GM12878 (cell line): ENCODE data around the gene RALGAPA2.

ENCODE experiments used
- BHLHE40 ChIP-seq, 2 experiments: fragments of 450-650 bp in 1 of 2; IDR thresholded peaks; 2 replicates each; pipeline ENCODE4 v1.6.1; 2011 to 2017; ENCODE audit warnings: low read depth in 2 of 2, borderline replicate concordance in 1 of 2, improper control_type of control experiment in 1 of 2, low read length in 1 of 2, mild to moderate bottlenecking in 1 of 2
- CTCF ChIP-seq, 3 experiments: IDR thresholded peaks in 2 of 3; conservative IDR thresholded peaks in 1 of 3; 2 replicates each; pipeline ENCODE4 v1.5.1; 2011; ENCODE audit warnings: low read depth in 3 of 3, low read length in 3 of 3, mild to moderate bottlenecking in 3 of 3, control low read depth in 2 of 3, moderate library complexity in 2 of 3, inconsistent platforms in 1 of 3, mixed read lengths in 1 of 3; ENCODE audit not compliant: control insufficient read depth in 2 of 3, insufficient read depth in 1 of 3; ENCODE audit errors: extremely low read depth in 1 of 3
- EP300 ChIP-seq, 2 experiments: fragments of 150-350 bp in 1 of 2; IDR thresholded peaks; 2 replicates each; pipeline ENCODE4 v1.6.1; 2011 to 2012; ENCODE audit warnings: low read depth in 2 of 2, low read length in 2 of 2, borderline replicate concordance in 1 of 2, improper control_type of control experiment in 1 of 2, inconsistent platforms in 1 of 2; ENCODE audit not compliant: control insufficient read depth in 1 of 2
- GABPA ChIP-seq: IDR thresholded peaks from 2 replicates; pipeline ENCODE4 v1.6.1; 2014; ENCODE audit warnings: antibody characterized with exemption, low read depth, mild to moderate bottlenecking, inconsistent platforms
- GATAD2B ChIP-seq: fragments of 450-650 bp; conservative IDR thresholded peaks from 2 replicates; pipeline ENCODE4 v1.6.1; 2017; ENCODE audit warnings: low read depth, mild to moderate bottlenecking, moderate library complexity
- KDM1A ChIP-seq: fragments of 200-600 bp; sonication (generic); IDR thresholded peaks from 2 replicates; pipeline ENCODE4 v1.6.1; 2016; ENCODE audit warnings: borderline replicate concordance
- RCOR1 ChIP-seq: conservative IDR thresholded peaks from 2 replicates; pipeline ENCODE4 v1.6.1; 2012; ENCODE audit warnings: low read depth, low read length, improper control_type of control experiment
- ZBTB4 ChIP-seq: fragments of 450-650 bp; formaldehyde crosslinking; IDR thresholded peaks from 2 replicates; pipeline ENCODE4 v1.4.0; 2022; ENCODE audit warnings: mild to moderate bottlenecking, moderate library complexity

GRCh38 chr20:20568604-20569205, 143.7 kb downstream of the RALGAPA2 start:
- TF ChIP-seq RCOR1 (no peak), GABPA (no peak), CTCF (IDR thresholded peaks at IDR 0.05 in 2 of 3, conservative IDR thresholded peaks at IDR 0.05 in 1 of 3; ENCODE audit: control insufficient read depth in 2 of 3, extremely low read depth in 1 of 3, insufficient read depth in 1 of 3, low read depth in 3 of 3, low read length in 3 of 3) (peak; percentile 65 to 88 (median 69)), BHLHE40 (IDR thresholded peaks at IDR 0.05; ENCODE audit: borderline replicate concordance in 1 of 2, low read depth in 2 of 2, low read length in 1 of 2) (no peak), ZBTB4 (no peak), EP300 (IDR thresholded peaks at IDR 0.05; ENCODE audit: borderline replicate concordance in 1 of 2, control insufficient read depth in 1 of 2, low read depth in 2 of 2, low read length in 2 of 2) (no peak), KDM1A (no peak), GATAD2B (no peak)
